GM21576 (cell line): ENCODE measurements around the gene METTL9.
"Not testable (repeated sequence)": the region's sequence is repeated elsewhere in the genome, so short reads cannot be mapped to it uniquely, and the experiment has no call there.

Experiments used
- ATAC-seq: cut with Tn5 transposase; IDR thresholded peaks from one replicate; pipeline ENCODE4 v1.9.1; 2021; ENCODE audit warnings: mild to moderate bottlenecking, moderate library complexity; ENCODE audit not compliant: unreplicated experiment

METTL9 gene

GRCh38 chr16:21573506-21573905, 25.9 kb upstream of the METTL9 start:
- not testable (repeated sequence) for ATAC-seq

- ATAC-seq = no peak
These were observed 25.0 kb upstream of the METTL9 start for GRCh38 chr16:21574372-21574771.

GRCh38 chr16:21576323-21576722, 23.1 kb upstream of the METTL9 start:
- ATAC-seq = not testable (repeated sequence)

- ATAC-seq = not testable (repeated sequence)
These were observed 21.9 kb upstream of the METTL9 start for GRCh38 chr16:21577487-21577886.

- not testable (repeated sequence) for ATAC-seq
These were observed 21.1 kb upstream of the METTL9 start for GRCh38 chr16:21578311-21578710.

- not testable (repeated sequence) for ATAC-seq
These were observed 19.2 kb upstream of the METTL9 start for GRCh38 chr16:21580131-21580530.

- ATAC-seq = no peak
These were observed 18.6 kb upstream of the METTL9 start for GRCh38 chr16:21580807-21581206.

- no peak for ATAC-seq
These were observed 14.6 kb upstream of the METTL9 start for GRCh38 chr16:21584817-21585216.

GRCh38 chr16:21588593-21588992, 10.8 kb upstream of the METTL9 start:
- not testable (repeated sequence) for ATAC-seq

- ATAC-seq = no peak
These were observed 9.8 kb upstream of the METTL9 start for GRCh38 chr16:21589551-21589950.

- no peak for ATAC-seq
These were observed 9.1 kb upstream of the METTL9 start for GRCh38 chr16:21590287-21590686.

GRCh38 chr16:21590796-21591195, 8.6 kb upstream of the METTL9 start:
- no peak for ATAC-seq

GRCh38 chr16:21592191-21592590, 7.2 kb upstream of the METTL9 start:
- ATAC-seq = no peak

GRCh38 chr16:21593530-21594289, 5.7 kb upstream of the METTL9 start:
- no peak for ATAC-seq

GRCh38 chr16:21597561-21598030, 1.8 kb upstream of the METTL9 start:
- no peak for ATAC-seq

GRCh38 chr16:21598206-21598605, 1.2 kb upstream of the METTL9 start:
- ATAC-seq = no peak

GRCh38 chr16:21598701-21599121, 666 bp upstream of the METTL9 start:
- no peak for ATAC-seq

- peak; percentile 21 for ATAC-seq
These were observed 825 bp downstream of the METTL9 start for GRCh38 chr16:21600031-21600773.

- ATAC-seq = no peak
These were observed 3.4 kb downstream of the METTL9 start for GRCh38 chr16:21602785-21603184.

- no peak for ATAC-seq
These were observed 4.6 kb downstream of the METTL9 start for GRCh38 chr16:21603928-21604327.

- not testable (repeated sequence) for ATAC-seq
These were observed 6.5 kb downstream of the METTL9 start for GRCh38 chr16:21605848-21606247.
